CD4-positive, alpha-beta T cell treated with Interleukin-15 for 1 hour (primary cell): ENCODE data around the gene PALD1.
"Not testable (repeated sequence)": the region's sequence is repeated elsewhere in the genome, so short reads cannot be mapped to it uniquely, and the experiment has no call there.

Experiments
- DNase-seq: peaks from one replicate; pipeline ENCODE4 v3.0.0-alpha.2; 2020

Gene PALD1

GRCh38 chr10:70482982-70483760 lies 4.6 kb downstream of the PALD1 start:
- no peak for DNase-seq

- not testable (repeated sequence) for DNase-seq
These were observed 5.3 kb downstream of the PALD1 start for GRCh38 chr10:70483872-70484271.

- DNase-seq, result no peak
These were observed 9.3 kb downstream of the PALD1 start for GRCh38 chr10:70487824-70488223.

GRCh38 chr10:70490142-70490541 lies 11.6 kb downstream of the PALD1 start:
- DNase-seq, result no peak

- DNase-seq, result no peak
These were observed 13.0 kb downstream of the PALD1 start for GRCh38 chr10:70491614-70492013.

GRCh38 chr10:70492786-70493659 lies 14.5 kb downstream of the PALD1 start:
- DNase-seq, result peak; percentile 64

- DNase-seq, result peak; percentile 59
These were observed 15.2 kb downstream of the PALD1 start for GRCh38 chr10:70493660-70494234.

GRCh38 chr10:70494536-70494935 lies 16.0 kb downstream of the PALD1 start:
- DNase-seq, result no peak

- DNase-seq, result peak; percentile 50
These were observed 16.4 kb downstream of the PALD1 start for GRCh38 chr10:70494966-70495365.

- no peak for DNase-seq
These were observed 17.2 kb downstream of the PALD1 start for GRCh38 chr10:70495691-70496261.

- DNase-seq, result no peak
These were observed 18.0 kb downstream of the PALD1 start for GRCh38 chr10:70496341-70497119.

GRCh38 chr10:70497120-70497545 lies 18.6 kb downstream of the PALD1 start:
- no peak for DNase-seq

- DNase-seq, result no peak
These were observed 20.6 kb downstream of the PALD1 start for GRCh38 chr10:70498970-70499835.

GRCh38 chr10:70499836-70500167 lies 21.2 kb downstream of the PALD1 start:
- DNase-seq, result no peak

- no peak for DNase-seq
These were observed 21.8 kb downstream of the PALD1 start for GRCh38 chr10:70500368-70500767.

- DNase-seq, result no peak
These were observed 22.3 kb downstream of the PALD1 start for GRCh38 chr10:70500812-70501301.

- DNase-seq, result no peak
These were observed 23.8 kb downstream of the PALD1 start for GRCh38 chr10:70502406-70502805.

GRCh38 chr10:70503776-70504175 lies 25.2 kb downstream of the PALD1 start:
- DNase-seq, result no peak

- DNase-seq, result no peak
These were observed 26.2 kb downstream of the PALD1 start for GRCh38 chr10:70504521-70505358.

GRCh38 chr10:70505908-70506307 lies 27.3 kb downstream of the PALD1 start:
- DNase-seq, result no peak
